HFF-Myc (cell line): ENCODE results near the gene UBE2S.

Experiments
- DNase-seq: peaks from one replicate; pipeline ENCODE4 v3.0.0-alpha.2; 2011; ENCODE audit warnings: low read depth; ENCODE audit errors: extremely low read depth
- H3K4me3 ChIP-seq: replicated peaks from 2 replicates; pipeline ENCODE4 v1.5.1; 2011; ENCODE audit warnings: low read depth, mild to moderate bottlenecking, control low read depth, low read length
- CTCF ChIP-seq: IDR thresholded peaks from 2 replicates; pipeline ENCODE4 v1.5.1; 2012; ENCODE audit warnings: mild to moderate bottlenecking, low read depth, low read length, control low read depth; ENCODE audit errors: missing control alignments

UBE2S gene

GRCh38 chr19:55443824-55444480, 36.4 kb upstream of the UBE2S start:
- H3K4me3 ChIP-seq = no peak overlapping the region
- TF ChIP-seq CTCF = no peak
- DNase-seq = no peak

- DNase-seq = no peak
- TF ChIP-seq CTCF = no peak
- H3K4me3 ChIP-seq = no peak within 1 kb of the TSS
Measured at GRCh38 chr19:55443045-55443823, 35.6 kb upstream of the UBE2S start, which contains the start of gene SHISA7. Gene SHISA7 (minus strand): TSS chr19:55443300. CDS start chr19:55442863, 437 bp downstream.

- TF ChIP-seq CTCF = no peak
- no peak overlapping the region for H3K4me3 ChIP-seq
- no peak for DNase-seq
Measured at GRCh38 chr19:55442372-55442961, 34.9 kb upstream of the UBE2S start.

GRCh38 chr19:55441692-55442321, 34.2 kb upstream of the UBE2S start:
- no peak overlapping the region for H3K4me3 ChIP-seq

GRCh38 chr19:55441319-55441691, 33.7 kb upstream of the UBE2S start:
- no peak for TF ChIP-seq CTCF
- no peak for DNase-seq
- no peak overlapping the region for H3K4me3 ChIP-seq

More at GRCh38 chr19:55441692-55442321, 34.2 kb upstream of the UBE2S start:
- DNase-seq = no peak
- TF ChIP-seq CTCF = no peak

- TF ChIP-seq CTCF = no peak
- H3K4me3 ChIP-seq = no peak overlapping the region
- no peak for DNase-seq
Measured at GRCh38 chr19:55440411-55441105, 33.0 kb upstream of the UBE2S start.
